Left lung (tissue), 10 donors: ENCODE measurements around the gene GFI1B. TPM values are rescaled to one million over a fixed set of nuclear protein-coding genes. Genes with fewer than 3 reads are reported as not detected.
"Not testable (repeated sequence)": the region's sequence is repeated elsewhere in the genome, so short reads cannot be mapped to it uniquely, and the experiment has no call there.

ENCODE experiments used
- ATAC-seq: fragments of 200-7000 bp; cut with Tn5 transposase; one replicate; pipeline ENCODE4 v1.9.1; 2020; ENCODE audit warnings: moderate library complexity
- DNase-seq, 4 donors: peaks; one replicate each; pipeline ENCODE4 v3.0.0-alpha.2; 2013 to 2020
- H3K27ac ChIP-seq, 2 donors: fragments of 200-600 bp; sonication (generic) in 1 of 2; one replicate each; pipeline versions ENCODE4 v1.5.0 to v1.8.0; 2020 to 2021
- H3K27me3 ChIP-seq, 2 donors: fragments of 200-600 bp; sonication (generic) in 1 of 2; one replicate each; pipeline versions ENCODE4 v1.5.0 to v1.8.0; 2020 to 2021
- H3K36me3 ChIP-seq, 2 donors: fragments of 200-600 bp; sonication (generic) in 1 of 2; one replicate each; pipeline versions ENCODE4 v1.5.0 to v1.8.0; 2020 to 2021
- H3K4me1 ChIP-seq, 2 donors: fragments of 200-600 bp; one replicate each; pipeline ENCODE4 v1.8.0; 2021
- H3K4me3 ChIP-seq, 2 donors: fragments of 200-600 bp; sonication (generic) in 1 of 2; one replicate each; pipeline versions ENCODE4 v1.5.0 to v1.8.0; 2020 to 2021; ENCODE audit warnings: mild to moderate bottlenecking in 1 of 2
- H3K9me3 ChIP-seq, 2 donors: fragments of 200-600 bp; sonication (generic) in 1 of 2; one replicate each; pipeline versions ENCODE4 v1.5.0 to v1.8.0; 2020 to 2021
- intact Hi-C, 2 donors: fragments of 100-400 bp; cut with DNase I; formaldehyde crosslinking; loops; one replicate each; pipeline versions ENCODE4 v1.11.2 to v1.14.2; 2022
- polyA plus RNA-seq, 6 donors: library from polyadenylated mRNA; unstranded; fragments of 120-200 nt; gene quantifications; one replicate each; pipeline ENCODE4 v1.2.1, GENCODE V29; 2013; ENCODE audit not compliant: insufficient read length in 6 of 6
- total RNA-seq, 2 donors: library from RNA; stranded (reverse); fragmentation: NEBNext Ultra II Directional; extraction: Animal tissue kit (Norgen Biotek cat#: 25700); gene quantifications; one replicate each; pipeline ENCODE4 v1.2.1, GENCODE V29; 2021
- TF ChIP-seq, protein P1 (sequence below), 2 donors: fragments of 200-600 bp; sonication (generic) in 1 of 2; IDR thresholded peaks; one replicate each; pipeline versions ENCODE4 v1.5.0 to v1.8.0; 2021; ENCODE audit warnings: antibody characterized with exemption in 2 of 2
- donor health status: DM: no; HTN: yes; CAD: no.
- donor health status: DM: no; HTN: no; CAD: no.

The GFI1B gene
- total and polyA plus RNA-seq, 8 donors, result 0.18 to 1.4 (median 1.2) TPM

DNA sequence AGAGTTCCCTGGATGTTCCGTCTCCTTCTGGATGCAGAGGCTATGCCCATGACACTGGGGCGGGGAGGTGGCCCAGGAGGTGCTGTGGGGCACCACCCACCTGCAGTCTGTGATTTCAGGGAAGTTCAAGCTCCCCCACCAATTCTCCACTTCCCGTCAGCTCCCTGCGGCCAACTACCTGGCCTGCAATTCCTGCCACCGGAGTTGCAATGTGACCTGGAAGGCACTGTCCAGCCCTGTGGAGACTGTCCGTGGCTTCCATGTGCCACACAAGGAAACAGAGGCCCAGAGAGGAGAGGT, 16.6 kb downstream of the GFI1B start:
- TF ChIP-seq, protein P1, sequence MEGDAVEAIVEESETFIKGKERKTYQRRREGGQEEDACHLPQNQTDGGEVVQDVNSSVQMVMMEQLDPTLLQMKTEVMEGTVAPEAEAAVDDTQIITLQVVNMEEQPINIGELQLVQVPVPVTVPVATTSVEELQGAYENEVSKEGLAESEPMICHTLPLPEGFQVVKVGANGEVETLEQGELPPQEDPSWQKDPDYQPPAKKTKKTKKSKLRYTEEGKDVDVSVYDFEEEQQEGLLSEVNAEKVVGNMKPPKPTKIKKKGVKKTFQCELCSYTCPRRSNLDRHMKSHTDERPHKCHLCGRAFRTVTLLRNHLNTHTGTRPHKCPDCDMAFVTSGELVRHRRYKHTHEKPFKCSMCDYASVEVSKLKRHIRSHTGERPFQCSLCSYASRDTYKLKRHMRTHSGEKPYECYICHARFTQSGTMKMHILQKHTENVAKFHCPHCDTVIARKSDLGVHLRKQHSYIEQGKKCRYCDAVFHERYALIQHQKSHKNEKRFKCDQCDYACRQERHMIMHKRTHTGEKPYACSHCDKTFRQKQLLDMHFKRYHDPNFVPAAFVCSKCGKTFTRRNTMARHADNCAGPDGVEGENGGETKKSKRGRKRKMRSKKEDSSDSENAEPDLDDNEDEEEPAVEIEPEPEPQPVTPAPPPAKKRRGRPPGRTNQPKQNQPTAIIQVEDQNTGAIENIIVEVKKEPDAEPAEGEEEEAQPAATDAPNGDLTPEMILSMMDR (IDR thresholded peaks at IDR 0.05), result no peak
- H3K36me3 ChIP-seq, result no peaks in the 10 kb centered on the region
- H3K27ac ChIP-seq, result no peak overlapping the region
- peaks cover 0 to 3% of the 10 kb centered on the region in 2 donors for H3K4me1 ChIP-seq
- peaks cover 0 to 78% of the 10 kb centered on the region in 2 donors for H3K27me3 ChIP-seq
- intact Hi-C loops, result no loop called here
- no peaks in the 10 kb centered on the region for H3K9me3 ChIP-seq
- DNase-seq, result no peak
- H3K4me3 ChIP-seq, result no peak overlapping the region
- no peak for ATAC-seq

- Histone ChIP-seq H3K9me3 (no peaks in the 10 kb centered on the region), H3K4me3 (no peak overlapping the region), H3K4me1 (peaks cover 0 to 3% of the 10 kb centered on the region in 2 donors), H3K27me3 (peaks cover 0 to 82% of the 10 kb centered on the region in 2 donors), H3K27ac (no peak overlapping the region), H3K36me3 (no peaks in the 10 kb centered on the region)
- TF ChIP-seq, protein P1 (IDR thresholded peaks at IDR 0.05), result no peak
- DNase-seq (no peak), ATAC-seq (no peak)
- intact Hi-C loops, result no loop called here
Observed at GRCh38 chr9:132995879-132996278, 17.4 kb downstream of the GFI1B start.

GRCh38 chr9:132996526-132996925, 18.0 kb downstream of the GFI1B start:
- Histone ChIP-seq H3K36me3 (no peaks in the 10 kb centered on the region), H3K9me3 (no peaks in the 10 kb centered on the region), H3K4me1 (peaks cover 0 to 3% of the 10 kb centered on the region in 2 donors), H3K27ac (no peak overlapping the region), H3K27me3 (peaks cover 0 to 81% of the 10 kb centered on the region in 2 donors), H3K4me3 (no peak overlapping the region)
- ATAC-seq (no peak), DNase-seq (no peak)
- intact Hi-C loops, result no loop called here
- TF ChIP-seq, protein P1 (IDR thresholded peaks at IDR 0.05), result no peak

DNA sequence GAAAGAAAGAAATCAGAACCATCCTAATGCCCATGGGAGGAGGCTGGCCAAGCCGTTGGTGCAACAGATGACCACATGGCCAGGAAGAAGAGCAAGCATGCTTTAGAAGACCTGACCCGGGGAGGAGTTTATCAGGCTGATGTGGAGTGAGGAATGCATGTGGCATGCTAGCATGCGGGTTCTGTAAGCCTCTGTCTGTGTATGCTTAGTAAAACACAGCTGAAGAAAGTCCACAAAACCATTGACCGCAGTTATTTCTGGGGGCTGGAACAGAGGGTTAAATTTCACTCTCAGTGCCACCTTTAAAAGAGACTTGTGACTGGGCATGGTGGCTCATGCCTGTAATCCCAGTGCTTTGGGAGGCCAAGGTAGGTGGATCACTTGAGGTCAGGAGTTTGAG, 19.1 kb downstream of the GFI1B start:
- H3K27ac ChIP-seq, result no peak overlapping the region
- H3K4me3 ChIP-seq, result no peak overlapping the region
- H3K4me1 ChIP-seq, result peaks cover 0 to 3% of the 10 kb centered on the region in 2 donors
- no peak for DNase-seq
- ATAC-seq, result no peak
- no peaks in the 10 kb centered on the region for H3K36me3 ChIP-seq
- H3K27me3 ChIP-seq, result peaks cover 3 to 81% of the 10 kb centered on the region in 2 donors
- TF ChIP-seq, protein P1 (IDR thresholded peaks at IDR 0.05), result no peak
- intact Hi-C loops, result no loop called here
- no peaks in the 10 kb centered on the region for H3K9me3 ChIP-seq

- H3K4me1 ChIP-seq, intact Hi-C loops, H3K36me3 ChIP-seq, DNase-seq, H3K4me3 ChIP-seq, H3K9me3 ChIP-seq, H3K27ac ChIP-seq, ATAC-seq: not testable (repeated sequence)
- H3K27me3 ChIP-seq, result peaks cover 3 to 81% of the 10 kb centered on the region in 2 donors
Observed at GRCh38 chr9:132998221-132998620, 19.7 kb downstream of the GFI1B start.
